Anterior cingulate cortex (tissue), 58 donors: Measurements from ENCODE around the gene TGM6.
A peak's percentile ranks its signal among the peaks of the same experiment; 100 is the strongest.

ENCODE experiments used
- DNase-seq, 58 donors: peaks; one replicate each; lab custom pipeline; 2025; lab: John Stamatoyannopoulos, UW

Gene TGM6

DNA sequence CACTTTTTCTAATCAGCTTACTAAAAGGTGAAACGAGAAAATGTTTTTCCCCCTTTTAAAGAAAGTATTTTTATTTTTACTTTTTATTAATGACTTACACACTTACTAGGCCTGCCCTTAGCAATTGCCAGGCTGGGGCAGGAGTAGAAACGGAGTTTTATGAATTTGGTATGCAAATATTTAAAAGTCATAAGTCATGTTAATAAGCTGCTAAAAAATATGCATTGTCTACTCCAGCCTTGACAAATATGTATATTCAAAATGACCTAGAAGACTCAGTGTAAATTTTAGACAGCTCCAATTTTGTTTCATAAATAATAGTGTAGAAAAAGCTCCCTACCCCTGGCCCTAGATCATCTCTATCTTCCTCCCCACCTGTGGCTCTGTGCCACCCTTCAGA is 17.5 kb upstream of the TGM6 start:
- no peak for DNase-seq

DNA sequence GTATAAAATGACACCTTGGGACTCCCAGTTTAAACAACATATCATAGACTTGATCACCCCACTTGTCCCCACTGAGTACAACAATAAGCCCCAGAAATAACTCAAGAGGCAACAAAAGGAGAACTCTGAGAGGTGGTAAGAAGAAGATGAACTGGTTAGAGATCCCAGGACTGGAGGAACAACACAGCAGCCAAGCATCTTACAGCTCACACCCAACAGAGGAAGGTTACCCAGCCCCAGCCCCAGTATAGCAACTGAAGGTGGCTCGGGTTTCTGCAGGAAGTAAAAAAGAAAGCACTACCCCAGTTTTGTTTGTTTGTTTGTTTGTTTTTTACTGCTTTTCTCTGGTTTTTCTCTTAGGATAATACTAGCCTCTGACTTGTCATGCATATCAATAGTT is 17.1 kb upstream of the TGM6 start:
- DNase-seq = no peak

DNA sequence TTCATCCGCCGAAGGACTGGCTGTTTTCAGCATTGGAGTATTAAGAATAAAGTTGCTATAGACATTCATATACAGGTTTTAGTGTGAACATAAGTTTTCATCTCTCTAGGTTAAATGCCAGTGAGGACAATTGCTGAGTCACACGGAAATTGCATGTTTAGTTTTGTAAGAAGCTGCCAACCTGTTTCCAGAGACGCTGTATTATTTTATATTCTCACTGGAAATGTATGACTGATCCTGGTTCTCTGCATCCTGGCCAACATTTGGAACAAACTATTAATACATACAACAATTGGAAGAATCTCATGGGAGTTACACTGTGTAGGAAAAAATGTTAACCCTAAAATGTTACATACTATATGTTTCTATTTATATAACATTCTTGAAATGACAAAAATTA is 16.7 kb upstream of the TGM6 start:
- DNase-seq = no peak

DNA sequence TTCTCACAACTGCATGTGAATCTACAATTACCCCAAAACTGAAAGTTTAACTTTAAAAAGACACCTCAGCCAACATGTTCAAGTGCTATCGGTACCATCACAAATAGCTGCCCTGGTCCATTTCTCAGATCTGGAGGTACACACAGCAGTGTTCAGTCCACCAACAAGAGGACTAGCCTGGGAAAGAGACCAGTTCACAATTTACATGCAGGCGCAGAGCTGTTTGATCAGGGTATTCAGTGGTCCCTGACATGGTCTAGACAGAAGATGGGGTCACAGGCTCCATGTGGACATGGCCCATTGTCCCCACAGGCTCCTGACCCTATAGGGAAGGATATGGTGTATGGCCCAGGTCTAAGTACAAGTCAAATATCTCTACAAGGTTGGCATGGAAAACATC is 15.6 kb upstream of the TGM6 start:
- no peak for DNase-seq

DNA sequence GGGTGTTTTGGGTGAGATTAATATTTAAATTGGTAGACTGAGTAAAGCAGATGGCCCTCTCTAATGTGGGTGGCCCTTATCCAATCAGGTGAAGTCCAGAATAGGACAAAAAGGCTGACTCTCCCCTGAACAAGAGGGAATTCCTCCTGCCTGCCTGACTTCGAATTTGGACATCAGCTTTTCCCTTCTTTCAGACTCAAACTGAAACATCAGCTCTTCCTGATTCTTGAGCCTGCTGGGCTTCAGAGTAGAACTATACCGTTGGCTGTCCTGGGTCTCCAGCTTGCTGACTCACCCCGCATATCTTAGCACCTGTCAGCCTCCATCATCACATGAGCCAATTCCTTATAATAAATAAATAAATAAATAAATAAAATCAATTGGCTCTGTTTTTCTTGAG is 15.0 kb upstream of the TGM6 start:
- no peak for DNase-seq

DNA sequence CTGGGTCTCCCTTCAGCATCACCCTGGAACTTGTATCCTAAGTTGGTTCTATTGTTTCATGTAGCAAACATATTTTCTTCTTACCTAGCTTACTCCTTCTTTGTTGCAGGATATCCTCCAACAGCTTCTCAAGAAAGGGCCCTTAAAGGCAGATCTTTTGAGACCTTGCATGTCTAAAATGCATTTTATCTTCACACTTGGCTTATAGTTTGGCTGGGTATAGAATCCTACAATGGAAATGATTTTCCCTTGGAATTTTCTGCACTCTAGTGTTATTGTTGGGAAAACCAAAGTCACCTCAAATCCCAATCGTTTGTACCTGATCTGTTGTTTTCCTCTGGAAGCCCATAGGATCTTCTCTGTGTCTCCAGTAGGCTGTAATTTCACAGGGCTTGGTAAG is 12.1 kb upstream of the TGM6 start:
- DNase-seq = no peak

DNA sequence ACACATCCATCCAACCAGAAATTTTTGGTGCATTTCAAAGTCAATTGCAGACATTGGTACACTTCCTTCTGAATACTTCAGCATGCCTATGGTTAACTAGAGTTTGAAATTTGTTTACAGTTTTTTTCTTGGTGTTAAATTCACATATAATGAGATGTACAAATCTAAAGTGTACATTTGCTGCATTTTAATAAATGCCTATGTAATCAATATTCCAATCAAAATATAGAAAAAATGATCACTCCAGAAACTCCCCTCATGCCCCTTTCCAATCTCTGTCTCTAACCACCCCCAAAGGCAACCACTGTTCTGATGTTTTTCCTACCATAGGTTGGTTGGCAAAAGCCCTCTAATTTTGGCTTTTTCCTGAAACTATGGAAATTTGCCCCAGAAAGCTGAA is 7.6 kb upstream of the TGM6 start:
- no peak for DNase-seq

DNA sequence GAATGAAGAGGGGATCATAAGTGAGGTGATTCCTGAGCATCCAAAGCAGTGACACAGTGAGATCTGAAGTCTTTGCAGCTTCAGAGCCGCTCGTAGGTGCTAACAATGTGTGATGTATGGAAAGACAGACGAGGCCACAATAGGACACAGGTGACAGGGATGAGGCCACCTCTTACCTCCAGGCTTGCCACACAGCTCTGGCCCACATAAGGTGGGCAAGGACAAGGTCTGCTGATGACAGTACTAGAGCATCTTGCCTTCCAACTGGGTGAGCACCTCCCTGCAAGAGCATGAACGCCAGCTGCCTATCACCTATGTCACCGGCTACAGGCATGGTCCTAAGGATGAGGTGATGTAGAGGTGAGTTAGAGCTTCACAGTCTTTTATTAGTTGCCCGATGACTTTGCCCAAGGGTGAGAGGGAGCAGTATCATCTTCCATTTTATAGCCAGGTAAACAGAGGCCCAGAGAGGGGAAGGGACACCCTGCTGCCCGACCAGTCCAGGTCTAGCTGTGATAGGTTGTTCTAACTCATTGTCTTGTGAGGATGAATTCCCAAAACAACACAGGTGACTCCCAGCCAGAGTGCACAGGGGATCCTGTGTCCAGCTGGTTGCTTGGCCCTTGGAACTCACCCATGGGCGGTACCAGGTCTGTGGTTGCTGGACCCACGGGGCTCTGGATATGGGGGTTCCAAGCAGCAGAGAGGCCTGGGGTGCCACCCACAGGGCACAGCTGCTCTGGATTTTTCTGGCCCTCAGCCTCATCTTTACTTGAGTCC is 6.2 kb upstream of the TGM6 start:
- no peak for DNase-seq

DNA sequence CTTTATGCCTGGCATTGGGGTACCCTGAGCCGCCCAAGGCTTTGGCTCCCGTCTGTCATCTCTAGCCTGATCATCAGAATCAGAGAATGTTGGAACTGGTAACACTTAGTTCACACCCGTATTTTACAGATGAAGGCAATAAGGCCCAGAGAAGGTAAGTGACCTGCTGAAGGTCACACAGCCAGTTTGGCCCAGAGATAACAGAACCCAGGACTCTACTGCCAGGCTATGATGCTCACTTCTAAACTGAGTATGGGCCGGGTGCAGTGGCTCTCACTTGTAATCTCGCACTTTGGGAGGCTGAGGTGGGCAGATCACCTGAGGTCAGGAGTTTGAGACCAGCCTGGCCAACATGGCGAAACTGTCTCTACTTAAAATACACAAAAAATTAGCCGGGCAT is 1.8 kb upstream of the TGM6 start:
- no peak for DNase-seq

DNA sequence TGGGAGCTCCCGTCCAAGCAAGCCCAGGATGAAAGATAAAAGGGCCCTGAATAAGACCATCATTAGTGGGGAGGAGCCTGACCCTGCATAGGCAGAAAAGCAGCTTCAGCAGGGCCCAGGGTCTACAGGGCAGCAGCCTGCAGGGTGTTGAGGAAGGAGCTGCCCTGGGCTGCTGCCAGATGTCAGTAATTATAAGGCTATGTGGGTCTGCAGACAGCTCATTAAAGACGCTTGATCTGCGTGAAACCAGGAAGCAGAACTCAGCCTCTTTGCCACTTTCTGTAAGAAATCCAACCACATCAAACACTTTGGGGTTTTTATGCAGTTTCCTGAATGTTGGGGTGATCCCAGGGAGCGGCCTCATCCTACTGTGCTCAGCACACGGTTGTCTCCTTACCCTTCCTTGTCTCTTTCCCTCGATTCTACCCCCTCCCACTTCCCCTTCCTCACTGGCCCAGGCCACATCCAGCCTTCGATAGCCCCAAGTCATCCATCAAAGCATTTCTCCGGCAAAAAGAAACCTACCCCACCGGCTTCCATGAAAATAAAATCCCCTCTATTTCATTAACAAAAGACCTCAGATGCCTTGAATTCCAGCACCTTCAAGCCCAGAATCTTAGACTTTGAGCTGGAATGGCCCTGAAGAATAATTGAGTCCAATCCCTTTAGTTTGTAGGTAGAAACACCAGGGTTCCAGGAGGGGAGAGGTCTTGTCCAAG is 1.0 kb upstream of the TGM6 start:
- DNase-seq = no peak

DNA sequence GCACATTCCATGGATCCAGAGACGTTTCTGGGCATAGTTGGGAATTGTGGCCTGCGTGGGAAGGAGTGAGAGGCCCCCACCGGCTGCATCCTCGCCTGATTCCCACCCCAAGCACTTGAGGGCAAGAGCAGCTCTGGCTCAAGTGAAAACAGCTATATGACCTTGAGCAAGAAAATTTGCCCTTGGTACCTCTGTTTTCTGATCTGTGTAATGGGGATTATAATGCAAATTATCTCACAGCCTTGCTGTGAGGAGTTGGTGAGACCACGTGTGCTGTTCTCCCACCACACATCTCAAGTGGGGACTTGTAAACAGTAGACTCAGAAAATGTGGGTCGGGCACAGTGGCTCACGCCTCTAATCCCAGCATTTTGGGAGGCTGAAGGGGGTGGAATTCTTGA is 602 bp downstream of the TGM6 start:
- no peak for DNase-seq

DNA sequence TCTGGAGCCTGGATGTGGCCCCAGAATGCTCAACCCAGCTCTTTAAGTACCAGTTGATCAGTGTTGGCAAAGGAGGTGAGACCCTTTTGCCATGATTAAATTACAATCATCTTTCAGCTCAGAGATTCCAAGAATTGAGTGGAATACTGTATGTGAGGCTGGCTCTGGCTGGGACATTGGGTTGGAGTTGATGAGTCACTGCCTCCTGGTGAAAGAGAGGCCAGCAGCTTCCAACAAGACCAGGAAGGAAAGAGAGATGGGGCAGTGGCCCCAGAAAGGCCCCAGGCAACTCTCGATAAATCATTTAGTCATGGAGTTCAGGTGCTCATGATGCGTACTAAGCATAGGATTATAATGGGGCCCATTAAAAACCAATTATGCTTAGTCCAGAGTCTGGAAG is 2.1 kb downstream of the TGM6 start:
- no peak for DNase-seq

DNA sequence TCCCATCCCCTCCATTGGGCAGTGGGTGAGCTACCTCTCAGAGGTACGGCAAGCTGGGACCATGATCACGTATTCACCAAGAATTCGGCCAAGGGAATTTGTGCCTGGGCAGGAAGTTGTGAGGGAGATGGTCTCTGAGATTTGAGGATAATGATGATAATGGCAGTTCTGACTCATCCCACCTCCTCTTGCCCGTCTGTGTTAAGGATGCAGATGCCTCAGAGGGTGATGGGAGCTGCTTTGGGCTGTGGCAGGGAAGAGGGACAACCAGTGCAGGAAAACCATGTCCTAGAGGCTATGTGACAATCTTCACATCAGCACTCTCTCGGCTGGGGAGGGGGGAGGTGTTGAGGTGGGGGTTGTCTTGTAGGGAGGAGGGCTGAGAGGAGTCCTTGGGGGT is 4.3 kb downstream of the TGM6 start:
- DNase-seq = peak in 7 of 58 donors; percentile 2 to 38 (median 26)

DNA sequence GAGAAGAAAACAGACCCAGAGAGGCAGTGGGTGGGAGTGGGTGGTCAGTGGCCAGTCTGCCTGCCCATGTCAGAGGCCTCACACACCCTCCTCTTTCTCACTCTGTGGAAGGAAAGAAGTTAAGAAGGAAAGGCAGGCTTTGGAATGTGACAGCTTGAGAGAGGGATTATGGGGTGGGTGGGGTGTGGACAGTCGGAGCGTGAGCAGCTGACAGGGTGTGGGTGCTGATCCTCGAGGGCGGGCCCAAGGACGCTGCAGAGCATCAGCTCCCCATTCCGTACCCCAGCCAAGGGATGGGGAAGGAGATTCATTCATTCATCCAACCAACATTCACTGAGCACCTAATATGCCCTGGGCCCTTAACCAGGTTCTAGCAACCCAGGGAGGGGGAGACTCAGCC is 4.8 kb downstream of the TGM6 start:
- peak in 11 of 58 donors; percentile 9 to 47 (median 21) for DNase-seq

DNA sequence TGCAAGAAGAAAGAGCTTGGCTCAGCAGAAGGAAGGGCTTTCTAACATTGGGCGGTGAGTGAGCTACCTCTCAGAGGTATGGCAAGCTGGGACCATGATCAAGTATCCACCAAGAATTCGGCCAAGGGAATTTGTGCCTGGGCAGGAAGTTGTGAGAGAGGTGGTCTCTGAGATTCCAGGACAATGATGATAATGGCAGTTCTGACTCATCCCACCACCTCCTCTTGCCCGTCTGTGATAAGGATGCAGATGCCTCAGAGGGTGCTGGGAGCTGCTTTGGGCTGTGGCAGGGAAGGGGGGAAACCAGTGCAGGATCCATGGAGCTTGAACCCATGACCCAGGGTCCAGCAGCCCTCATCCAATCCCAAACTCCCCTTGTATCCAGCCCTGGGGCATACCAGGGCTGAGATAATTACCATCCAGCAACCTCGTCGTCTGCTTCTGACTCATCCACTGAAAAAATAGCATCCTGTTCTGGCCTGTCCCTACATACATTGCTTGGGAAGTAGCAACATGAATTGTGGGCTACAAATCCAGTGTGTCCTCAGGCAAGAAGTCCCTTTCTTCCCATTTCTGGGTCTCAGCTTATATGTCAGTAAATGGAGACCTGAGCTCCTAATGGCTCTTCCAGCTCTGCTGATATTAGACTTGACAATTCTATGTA is 5.9 kb downstream of the TGM6 start:
- peak in 2 of 58 donors; percentile 8 to 17 for DNase-seq

DNA sequence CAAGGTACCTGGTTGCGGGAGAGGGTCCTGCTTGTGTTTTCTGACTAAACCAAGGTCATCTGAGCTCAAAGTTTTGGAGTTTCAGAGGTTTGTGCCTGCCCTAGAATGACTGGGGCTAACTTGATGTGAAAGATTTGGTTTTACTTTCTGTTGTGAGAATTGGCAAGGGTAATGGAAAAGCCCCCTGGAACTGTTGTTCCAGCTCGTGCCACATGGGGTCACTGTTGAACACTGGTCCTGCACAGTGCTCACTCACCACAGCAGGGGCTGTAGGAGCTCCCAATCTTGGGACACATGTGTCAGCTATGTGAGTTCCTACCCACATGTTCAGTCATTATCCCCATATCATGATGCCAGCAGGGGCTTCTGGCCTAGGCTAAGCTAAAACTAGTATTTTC is 6.5 kb downstream of the TGM6 start:
- peak in 1 of 58 donors; percentile 10 for DNase-seq

DNA sequence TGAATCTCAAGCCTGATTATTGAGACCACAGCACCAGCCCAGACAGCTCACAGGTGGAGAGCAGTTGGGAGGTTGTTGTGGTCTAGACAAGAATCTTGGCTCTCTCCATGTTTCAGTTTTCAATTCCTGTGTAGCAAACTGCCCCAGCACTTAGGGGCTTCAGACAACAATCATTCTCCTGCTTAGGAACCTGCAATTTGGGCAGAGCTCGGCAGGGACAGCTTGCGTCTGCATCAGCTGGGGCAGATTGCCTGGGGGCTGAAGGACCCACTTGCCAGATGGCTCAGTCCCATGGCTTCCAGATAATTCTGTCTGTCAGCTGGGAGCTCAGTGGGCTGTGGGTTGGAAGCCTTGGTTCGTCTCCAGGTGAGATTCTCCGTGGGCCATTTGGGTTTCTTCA is 6.9 kb downstream of the TGM6 start:
- peak in 8 of 58 donors; percentile 8 to 60 (median 26) for DNase-seq

DNA sequence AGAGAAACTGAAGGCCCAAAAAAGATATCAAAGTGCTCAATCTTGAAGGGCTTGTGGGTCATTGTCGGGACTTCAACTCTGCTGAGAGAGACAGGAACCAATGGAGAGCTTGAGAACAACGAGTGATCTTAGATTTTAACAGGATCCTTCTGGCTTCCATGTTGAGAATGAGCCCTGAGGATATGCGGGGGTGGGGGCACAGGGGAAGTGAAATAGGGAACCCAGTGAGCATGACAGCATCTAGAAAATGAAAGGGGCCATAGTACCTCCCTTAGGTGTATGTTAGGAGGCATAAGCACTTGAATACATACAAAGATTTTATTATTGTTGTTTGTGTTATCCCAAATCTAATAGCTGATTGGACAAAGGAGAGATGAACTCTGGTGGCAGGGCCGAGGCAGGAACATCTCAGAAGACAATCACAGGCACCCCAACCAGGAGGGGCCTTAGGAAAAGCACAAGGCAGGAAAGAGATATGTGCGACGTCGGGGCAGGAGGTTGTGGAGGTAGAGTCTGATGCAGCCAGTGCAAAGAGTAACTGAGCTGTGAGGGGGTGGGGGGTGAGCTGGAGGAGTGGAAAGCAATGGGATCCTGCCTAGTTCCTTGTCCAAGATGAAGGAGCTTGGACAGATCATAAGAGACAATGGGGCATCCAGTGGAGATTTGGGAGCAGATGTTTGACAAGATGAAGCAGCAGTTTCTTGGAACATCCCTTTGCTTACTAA is 10.4 kb downstream of the TGM6 start:
- DNase-seq = no peak

DNA sequence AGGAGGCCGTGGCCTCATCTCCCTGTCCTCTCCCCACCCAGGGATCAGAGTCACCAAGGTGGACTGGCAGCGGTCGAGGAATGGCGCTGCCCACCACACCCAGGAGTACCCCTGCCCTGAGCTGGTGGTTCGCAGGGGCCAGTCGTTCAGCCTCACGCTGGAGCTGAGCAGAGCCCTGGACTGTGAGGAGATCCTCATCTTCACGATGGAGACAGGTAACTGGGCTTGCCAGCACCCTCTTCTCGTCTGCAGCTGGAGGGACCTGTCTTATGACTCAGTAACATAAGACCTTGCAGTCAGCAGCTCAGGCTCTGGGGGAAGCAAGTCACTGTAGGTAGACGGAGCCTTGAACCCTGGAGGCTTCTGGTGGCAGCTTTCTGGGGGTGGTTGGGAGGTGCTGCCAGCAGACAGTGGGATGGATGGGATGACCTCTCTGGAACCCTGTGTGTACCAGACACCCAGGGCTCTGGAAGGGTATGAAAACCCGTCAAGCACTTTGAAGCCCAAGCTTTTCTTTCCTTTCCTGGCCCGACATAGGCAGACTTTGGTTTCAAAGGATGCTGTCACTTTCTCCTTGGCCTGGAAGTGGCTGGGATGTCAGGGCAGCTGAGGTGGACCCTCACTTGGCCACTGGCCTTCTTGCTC is 13.8 kb downstream of the TGM6 start:
- no peak for DNase-seq

DNA sequence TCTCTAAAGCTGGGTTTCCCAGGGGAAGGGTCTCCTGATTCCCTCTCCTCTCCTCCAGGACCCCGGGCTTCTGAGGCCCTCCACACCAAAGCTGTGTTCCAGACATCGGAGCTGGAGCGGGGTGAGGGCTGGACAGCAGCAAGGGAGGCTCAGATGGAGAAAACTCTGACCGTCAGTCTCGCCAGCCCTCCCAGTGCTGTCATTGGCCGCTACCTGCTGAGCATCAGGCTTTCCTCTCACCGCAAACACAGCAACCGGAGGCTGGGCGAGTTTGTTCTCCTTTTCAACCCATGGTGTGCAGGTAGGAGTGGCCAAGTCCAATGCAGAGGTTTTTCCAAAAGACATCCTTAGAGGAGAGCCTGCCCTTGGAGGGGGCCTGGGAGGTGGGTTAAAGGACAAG is 14.4 kb downstream of the TGM6 start:
- no peak for DNase-seq
